AG09309 (cell line): ENCODE measurements around the gene ZNF264.

ENCODE experiments used
- DNase-seq: peaks from one replicate; pipeline ENCODE4 v3.0.0-alpha.2; 2010; ENCODE audit warnings: low read depth
- H3K4me3 ChIP-seq: 2 replicates; pipeline ENCODE4 v1.5.1; 2011; ENCODE audit warnings: mild to moderate bottlenecking, low read depth, low read length, moderate library complexity; ENCODE audit not compliant: control insufficient read depth
- CTCF ChIP-seq: IDR thresholded peaks from 2 replicates; pipeline ENCODE4 v1.5.1; 2011; ENCODE audit warnings: mild to moderate bottlenecking, low read depth, low read length, inconsistent platforms; ENCODE audit not compliant: insufficient read depth, control insufficient read depth; ENCODE audit errors: missing control alignments

The ZNF264 gene

DNA sequence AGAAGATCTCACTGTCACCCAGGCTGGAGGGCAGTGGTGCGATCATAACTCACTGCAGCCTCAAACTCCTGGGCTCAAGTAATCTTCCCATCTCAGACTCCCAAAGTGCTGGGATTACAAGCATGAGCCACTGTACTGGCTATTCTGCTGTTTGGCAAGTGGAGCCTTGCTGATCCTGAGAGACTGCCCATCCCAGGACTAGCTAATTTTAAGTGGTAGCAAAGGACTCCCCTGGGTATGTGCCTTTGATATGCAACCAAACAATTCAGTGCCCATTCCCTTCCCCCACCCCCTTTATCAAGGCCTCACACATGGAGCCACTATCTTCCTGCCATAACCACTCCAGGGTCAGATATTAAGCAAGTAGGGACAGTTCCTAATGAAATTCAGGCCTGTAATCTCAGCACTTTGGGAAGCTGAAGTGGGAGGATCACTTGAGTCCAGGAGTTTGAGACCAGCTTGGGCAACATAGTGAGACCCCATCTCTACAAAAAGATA is 72.0 kb downstream of the ZNF264 start:
- no peak for TF ChIP-seq CTCF
- no peak overlapping the region for H3K4me3 ChIP-seq
- DNase-seq = no peak

GRCh38 chr19:57267291-57267690 is 76.0 kb downstream of the ZNF264 start:
- no peak for DNase-seq
- H3K4me3 ChIP-seq = no peak overlapping the region
- no peak for TF ChIP-seq CTCF

DNA sequence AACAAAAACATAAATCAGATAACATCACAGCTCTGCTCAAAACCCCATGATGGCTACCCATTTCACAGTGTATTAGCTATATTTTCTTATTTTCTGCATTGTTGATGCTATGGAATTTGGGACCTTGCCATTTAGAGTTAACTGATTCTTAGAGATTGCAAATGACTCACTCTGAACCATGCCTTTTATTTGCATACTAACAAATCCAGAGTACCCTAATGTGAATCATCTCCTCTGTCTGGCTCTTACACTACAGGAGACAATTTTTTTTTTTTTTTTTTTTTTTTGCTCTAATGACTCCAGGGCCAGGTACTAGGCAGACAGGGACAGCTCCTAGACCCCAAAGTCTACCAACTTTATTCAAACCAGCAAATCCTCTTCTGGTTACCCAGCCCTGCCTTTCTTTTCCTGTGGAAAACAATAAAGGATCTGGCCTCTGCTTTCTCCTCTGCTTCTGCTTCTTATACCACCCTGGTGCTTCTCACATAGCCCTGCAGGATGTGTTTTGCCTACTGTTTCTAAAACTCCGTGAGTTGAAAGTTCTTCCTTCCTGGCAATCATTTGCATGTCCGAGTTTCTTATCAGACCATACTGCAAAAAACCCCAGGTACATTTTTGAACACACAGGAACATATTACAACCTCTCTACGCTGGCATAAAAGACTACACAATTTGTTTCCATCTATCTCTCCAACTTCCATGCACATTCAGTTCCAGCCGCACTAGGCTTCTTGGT is 78.4 kb downstream of the ZNF264 start:
- H3K4me3 ChIP-seq = no peak overlapping the region
- peak; percentile 79 for DNase-seq
- TF ChIP-seq CTCF = no peak

- DNase-seq = no peak
- TF ChIP-seq CTCF = no peak
- no peak overlapping the region for H3K4me3 ChIP-seq
These were observed 80.0 kb downstream of the ZNF264 start for GRCh38 chr19:57271280-57271679.
